Activated naive CD4-positive, alpha-beta T cell treated with anti-CD3 and anti-CD28 coated beads for 36 hours (primary cell): ENCODE results near the gene IGFBP4. TPM values are rescaled to one million over a fixed set of nuclear protein-coding genes. Genes with fewer than 3 reads are reported as not detected.

Source experiments
- CTCF ChIA-PET: fragments of 350-600 bp; sonication (Branson Sonifier 250); formaldehyde crosslinking; loops from one replicate; lab custom pipeline; 2021; ENCODE audit warnings: antibody characterized with exemption; lab: Charles Lee
- DNase-seq: peaks from one replicate; pipeline ENCODE4 v3.0.0-alpha.2; 2020
- H3K27ac Mint-ChIP-seq: one replicate; pipeline ENCODE4 v1.8.0; 2021; ENCODE audit warnings: mild to moderate bottlenecking, mixed read lengths
- H3K27me3 Mint-ChIP-seq: one replicate; pipeline ENCODE4 v1.8.0; 2021; ENCODE audit warnings: low read depth, mixed read lengths
- H3K36me3 Mint-ChIP-seq: one replicate; pipeline ENCODE4 v1.8.0; 2021; ENCODE audit warnings: low read depth, mixed read lengths
- H3K4me1 Mint-ChIP-seq: one replicate; pipeline ENCODE4 v1.8.0; 2021; ENCODE audit warnings: low read depth, mixed read lengths
- H3K4me3 Mint-ChIP-seq: one replicate; pipeline ENCODE4 v1.8.0; 2021; ENCODE audit warnings: mild to moderate bottlenecking, moderate library complexity, mixed read lengths
- H3K9me3 Mint-ChIP-seq: one replicate; pipeline ENCODE4 v1.8.0; 2021; ENCODE audit warnings: mixed read lengths
- intact Hi-C: fragments of 100-400 bp; cut with micrococcal nuclease; formaldehyde crosslinking; loops from one replicate; pipeline ENCODE4 v1.15.1; 2023
- total RNA-seq, 2 experiments: library from RNA; stranded (reverse); gene quantifications; one replicate each; pipeline ENCODE4 v1.2.3, GENCODE V29; 2021

IGFBP4 gene
- total RNA-seq, 2 experiments from 2014 or later, result 8.8 to 9.2 TPM

GRCh38 chr17:40479754-40480480, 36.7 kb downstream of the IGFBP4 start:
- Mint-ChIP-seq H3K4me1 (peaks cover 54% of the 10 kb centered on the region), H3K4me3 (peak overlapping the region; percentile 67), H3K27ac (peak overlapping the region; percentile 94), H3K9me3 (no peaks in the 10 kb centered on the region), H3K27me3 (no peaks in the 10 kb centered on the region), H3K36me3 (peaks cover 5% of the 10 kb centered on the region)
- DNase-seq, result peak; percentile 18
- CTCF ChIA-PET, result interaction anchor here (0.7 to 8.0 kb wide), 7 partner anchors 42 to 126 kb away, joined by 3 to 112 read pairs (median 4); no protein-coding TSS in a partner anchor
- intact Hi-C loops, result loop anchor here (1.0 to 2.0 kb wide), 9 partner anchors 35 to 135 kb away; partner anchors contain the start of gene TOP2A

GRCh38 chr17:40480501-40481003, 37.3 kb downstream of the IGFBP4 start:
- peak; percentile 95 for DNase-seq
- Mint-ChIP-seq H3K27me3 (no peaks in the 10 kb centered on the region), H3K4me3 (peak overlapping the region; percentile 67), H3K4me1 (peaks cover 60% of the 10 kb centered on the region), H3K9me3 (no peaks in the 10 kb centered on the region), H3K36me3 (peaks cover 5% of the 10 kb centered on the region), H3K27ac (peak overlapping the region; percentile 94)
- intact Hi-C loops, result loop anchor here (1.0 to 2.0 kb wide), 9 partner anchors 35 to 135 kb away; partner anchors contain the start of gene TOP2A
- CTCF ChIA-PET, result interaction anchor here (1.5 to 8.0 kb wide), 4 partner anchors 42 to 61 kb away, joined by 3 to 112 read pairs (median 4); no protein-coding TSS in a partner anchor

GRCh38 chr17:40481106-40481505, 37.9 kb downstream of the IGFBP4 start:
- no peaks in the 10 kb centered on the region for H3K27me3 Mint-ChIP-seq
- H3K4me1 Mint-ChIP-seq, result peaks cover 66% of the 10 kb centered on the region
- intact Hi-C loops, result loop anchor here (2.0 kb wide), 3 partner anchors 64 to 124 kb away; partner anchors contain the start of gene TOP2A
- H3K4me3 Mint-ChIP-seq, result peak overlapping the region; percentile 43
- no peaks in the 10 kb centered on the region for H3K9me3 Mint-ChIP-seq
- peaks cover 5% of the 10 kb centered on the region for H3K36me3 Mint-ChIP-seq
- H3K27ac Mint-ChIP-seq, result peak overlapping the region; percentile 94
- CTCF ChIA-PET, result interaction anchor here (1.2 to 8.0 kb wide), 4 partner anchors 41 to 118 kb away, joined by 3 to 112 read pairs (median 4); no protein-coding TSS in a partner anchor
- DNase-seq, result no peak

GRCh38 chr17:40482722-40483121, 39.5 kb downstream of the IGFBP4 start:
- no peak overlapping the region for H3K4me3 Mint-ChIP-seq
- intact Hi-C loops, result no loop called here
- CTCF ChIA-PET, result interaction anchor here (0.5 to 8.0 kb wide), 3 partner anchors 50 to 175 kb away, joined by 3 to 112 read pairs (median 3); no protein-coding TSS in a partner anchor
- H3K9me3 Mint-ChIP-seq, result no peaks in the 10 kb centered on the region
- DNase-seq, result no peak
- peaks cover 75% of the 10 kb centered on the region for H3K4me1 Mint-ChIP-seq
- peaks cover 1% of the 10 kb centered on the region for H3K36me3 Mint-ChIP-seq
- H3K27me3 Mint-ChIP-seq, result no peaks in the 10 kb centered on the region
- H3K27ac Mint-ChIP-seq, result peak overlapping the region; percentile 60

GRCh38 chr17:40483679-40484078, 40.4 kb downstream of the IGFBP4 start:
- Mint-ChIP-seq H3K36me3 (no peaks in the 10 kb centered on the region), H3K4me3 (no peak overlapping the region), H3K27me3 (no peaks in the 10 kb centered on the region), H3K9me3 (no peaks in the 10 kb centered on the region), H3K4me1 (peaks cover 77% of the 10 kb centered on the region), H3K27ac (peak overlapping the region; percentile 56)
- CTCF ChIA-PET, result interaction anchor here (1.1 to 1.3 kb wide), 3 partner anchors 10 to 52 kb away, joined by 3 to 5 read pairs (median 3); no protein-coding TSS in a partner anchor
- intact Hi-C loops, result no loop called here
- DNase-seq, result no peak

- Mint-ChIP-seq H3K36me3 (no peaks in the 10 kb centered on the region), H3K4me3 (no peak overlapping the region), H3K9me3 (no peaks in the 10 kb centered on the region), H3K27me3 (no peaks in the 10 kb centered on the region), H3K27ac (peak overlapping the region; percentile 41), H3K4me1 (peaks cover 77% of the 10 kb centered on the region)
- CTCF ChIA-PET, result interaction anchor here (1.1 to 1.3 kb wide), 3 partner anchors 10 to 51 kb away, joined by 3 to 5 read pairs (median 3); no protein-coding TSS in a partner anchor
- intact Hi-C loops, result no loop called here
- DNase-seq, result no peak
Observed at GRCh38 chr17:40484285-40484972, 41.2 kb downstream of the IGFBP4 start.

GRCh38 chr17:40484973-40485530, 41.8 kb downstream of the IGFBP4 start:
- Mint-ChIP-seq H3K27me3 (no peaks in the 10 kb centered on the region), H3K9me3 (no peaks in the 10 kb centered on the region), H3K4me3 (no peak overlapping the region), H3K36me3 (no peaks in the 10 kb centered on the region), H3K4me1 (peaks cover 76% of the 10 kb centered on the region), H3K27ac (peak overlapping the region; percentile 60)
- CTCF ChIA-PET, result interaction anchor here (1.1 to 1.4 kb wide), 2 partner anchors 33 to 47 kb away, joined by 3 to 4 read pairs; no protein-coding TSS in a partner anchor
- intact Hi-C loops, result no loop called here
- DNase-seq, result no peak

GRCh38 chr17:40485851-40486521, 42.7 kb downstream of the IGFBP4 start:
- peak; percentile 81 for DNase-seq
- no peaks in the 10 kb centered on the region for H3K36me3 Mint-ChIP-seq
- H3K4me3 Mint-ChIP-seq, result no peak overlapping the region
- intact Hi-C loops, result no loop called here
- peak overlapping the region; percentile 60 for H3K27ac Mint-ChIP-seq
- H3K9me3 Mint-ChIP-seq, result no peaks in the 10 kb centered on the region
- CTCF ChIA-PET, result interaction anchor here (0.6 to 1.6 kb wide), 4 partner anchors 9 to 261 kb away, joined by 3 to 4 read pairs (median 3); no protein-coding TSS in a partner anchor
- no peaks in the 10 kb centered on the region for H3K27me3 Mint-ChIP-seq
- H3K4me1 Mint-ChIP-seq, result peaks cover 76% of the 10 kb centered on the region

GRCh38 chr17:40486522-40487370, 43.5 kb downstream of the IGFBP4 start:
- no peaks in the 10 kb centered on the region for H3K36me3 Mint-ChIP-seq
- H3K9me3 Mint-ChIP-seq, result no peaks in the 10 kb centered on the region
- no peak overlapping the region for H3K4me3 Mint-ChIP-seq
- H3K4me1 Mint-ChIP-seq, result peaks cover 74% of the 10 kb centered on the region
- CTCF ChIA-PET, result interaction anchor here (0.6 to 1.6 kb wide), 4 partner anchors 10 to 262 kb away, joined by 3 to 4 read pairs (median 3); no protein-coding TSS in a partner anchor
- intact Hi-C loops, result no loop called here
- H3K27ac Mint-ChIP-seq, result peak overlapping the region; percentile 60
- no peaks in the 10 kb centered on the region for H3K27me3 Mint-ChIP-seq
- DNase-seq, result peak; percentile 25

- Mint-ChIP-seq H3K27me3 (no peaks in the 10 kb centered on the region), H3K27ac (no peak overlapping the region), H3K4me3 (no peak overlapping the region), H3K4me1 (peaks cover 68% of the 10 kb centered on the region), H3K36me3 (no peaks in the 10 kb centered on the region), H3K9me3 (no peaks in the 10 kb centered on the region)
- CTCF ChIA-PET, result interaction anchor here (0.9 to 1.6 kb wide), 2 partner anchors 9 to 46 kb away, joined by 3 to 4 read pairs; no protein-coding TSS in a partner anchor
- intact Hi-C loops, result no loop called here
- DNase-seq, result no peak
Observed at GRCh38 chr17:40487371-40488020, 44.2 kb downstream of the IGFBP4 start.
